IMR-90 (cell line): ENCODE results near the gene NFIA. TPM values are rescaled to one million over a fixed set of nuclear protein-coding genes. Genes with fewer than 3 reads are reported as not detected.
"Not testable (repeated sequence)": the region's sequence is repeated elsewhere in the genome, so short reads cannot be mapped to it uniquely, and the experiment has no call there.

Experiments used
- ATAC-seq: fragments of 200-7000 bp; cut with Tn5 transposase; 2 replicates; pipeline ENCODE4 v1.9.1; 2020; ENCODE audit warnings: low read depth, mild to moderate bottlenecking, moderate library complexity
- BruUV-seq: library from RNA; stranded (reverse); fragments of 400-500 nt; replicated peaks from 2 replicates; lab custom pipeline; 2021; lab: Mats Ljungman, UMichigan
- CTCF ChIA-PET: fragments of 300-600 bp; formaldehyde crosslinking; extraction: SDS; loops from one replicate; lab custom pipeline; 2021; ENCODE audit warnings: antibody characterized with exemption; lab: Yijun Ruan, JAX
- POLR2A ChIA-PET: fragments of 300-600 bp; sonication (Branson Sonifier 250); formaldehyde crosslinking; loops from one replicate; lab custom pipeline; 2022; ENCODE audit warnings: antibody characterized with exemption; ENCODE audit not compliant: unreplicated experiment; lab: Charles Lee
- DNase-seq: peaks from one replicate; pipeline ENCODE4 v3.0.0; 2013
- H2AFZ ChIP-seq: replicated peaks from 2 replicates; pipeline ENCODE3; 2013; ENCODE audit warnings: low read length, mild to moderate bottlenecking; ENCODE audit not compliant: poor library complexity
- H2AK5ac ChIP-seq: 2 replicates; pipeline ENCODE4 v1.6.1; 2013; ENCODE audit warnings: low read depth, low read length, inconsistent platforms
- H2AK9ac ChIP-seq: replicated peaks from 2 replicates; pipeline ENCODE3; 2013; ENCODE audit warnings: mild to moderate bottlenecking, low read depth, low read length, moderate library complexity; ENCODE audit not compliant: poor library complexity
- H2BK120ac ChIP-seq: 2 replicates; pipeline ENCODE4 v1.6.1; 2013; ENCODE audit warnings: low read depth, low read length, inconsistent platforms
- H2BK15ac ChIP-seq: 3 replicates; pipeline ENCODE4 v1.6.1; 2013; ENCODE audit warnings: low read depth, low read length, inconsistent platforms
- H2BK20ac ChIP-seq: 2 replicates; pipeline ENCODE4 v1.6.1; 2013; ENCODE audit warnings: low read depth, mild to moderate bottlenecking, inconsistent platforms, low read length, moderate library complexity
- H2BK5ac ChIP-seq: 2 replicates; pipeline ENCODE4 v1.6.1; 2013; ENCODE audit warnings: mild to moderate bottlenecking, low read depth, low read length, inconsistent platforms; ENCODE audit not compliant: poor library complexity, severe bottlenecking
- H3K14ac ChIP-seq: replicated peaks from 2 replicates; pipeline ENCODE4 v1.6.1; 2013; ENCODE audit warnings: low read depth, low read length, inconsistent platforms
- H3K18ac ChIP-seq: 2 replicates; pipeline ENCODE4 v1.6.1; 2013; ENCODE audit warnings: low read depth, low read length, control low read depth
- H3K23ac ChIP-seq: 2 replicates; pipeline ENCODE4 v1.6.1; 2013; ENCODE audit warnings: low read depth, low read length, inconsistent platforms
- H3K27ac ChIP-seq: 2 replicates; pipeline ENCODE4 v1.5.1; 2013; ENCODE audit warnings: mild to moderate bottlenecking, control low read depth, low read length; ENCODE audit not compliant: insufficient read depth
- H3K27me3 ChIP-seq: 2 replicates; pipeline ENCODE4 v1.6.1; 2013; ENCODE audit warnings: low read length; ENCODE audit not compliant: control insufficient read depth, insufficient read depth
- H3K36me3 ChIP-seq: 2 replicates; pipeline ENCODE4 v1.6.1; 2013; ENCODE audit warnings: low read length, mixed read lengths; ENCODE audit not compliant: control insufficient read depth, insufficient read depth
- H3K4ac ChIP-seq: 2 replicates; pipeline ENCODE4 v1.6.1; 2013; ENCODE audit warnings: low read depth, low read length, inconsistent platforms
- H3K4me1 ChIP-seq: 2 replicates; pipeline ENCODE4 v1.6.1; 2013; ENCODE audit warnings: low read length, mixed read lengths; ENCODE audit not compliant: control insufficient read depth, insufficient read depth
- H3K4me2 ChIP-seq: 2 replicates; pipeline ENCODE4 v1.6.1; 2013; ENCODE audit warnings: low read depth, mild to moderate bottlenecking, control low read depth, low read length, moderate library complexity
- H3K4me3 ChIP-seq: 2 replicates; pipeline ENCODE4 v1.5.1; 2013; ENCODE audit warnings: low read depth, mild to moderate bottlenecking, control low read depth, low read length, moderate library complexity; ENCODE audit not compliant: insufficient read depth
- H3K56ac ChIP-seq: 2 replicates; pipeline ENCODE4 v1.6.1; 2013; ENCODE audit warnings: low read length, inconsistent platforms; ENCODE audit not compliant: insufficient read depth; ENCODE audit errors: extremely low read depth
- H3K79me1 ChIP-seq, 2 experiments: 2 replicates each; pipeline ENCODE4 v1.6.1; 2013; ENCODE audit warnings: low read length in 2 of 2, inconsistent platforms in 1 of 2, low read depth in 1 of 2
- H3K9ac ChIP-seq: 2 replicates; pipeline ENCODE4 v1.6.1; 2013; ENCODE audit warnings: low read depth, low read length, control low read depth
- H3K9me1 ChIP-seq: 2 replicates; pipeline ENCODE4 v1.6.1; 2013; ENCODE audit warnings: low read length, inconsistent platforms; ENCODE audit not compliant: insufficient read depth
- H3K9me3 ChIP-seq: 2 replicates; pipeline ENCODE4 v1.6.1; 2013; ENCODE audit warnings: low read length; ENCODE audit not compliant: control insufficient read depth, insufficient read depth
- H4K20me1 ChIP-seq: 2 replicates; pipeline ENCODE4 v1.6.1; 2013; ENCODE audit warnings: low read length, inconsistent platforms; ENCODE audit not compliant: insufficient read depth
- H4K5ac ChIP-seq: 2 replicates; pipeline ENCODE4 v1.6.1; 2013; ENCODE audit warnings: mild to moderate bottlenecking, low read depth, low read length, control low read depth
- H4K8ac ChIP-seq, 2 experiments: 2 replicates each; pipeline ENCODE4 v1.6.1; 2013; ENCODE audit warnings: low read depth in 2 of 2, low read length in 2 of 2, control low read depth in 1 of 2, inconsistent platforms in 1 of 2
- H4K91ac ChIP-seq: 2 replicates; pipeline ENCODE4 v1.6.1; 2013; ENCODE audit warnings: low read depth, low read length, inconsistent platforms; ENCODE audit not compliant: insufficient read depth
- BHLHE40 ChIP-seq: fragments of 150-350 bp; IDR thresholded peaks from 2 replicates; pipeline ENCODE4 v1.6.1; 2016; ENCODE audit warnings: mild to moderate bottlenecking, low read depth, low read length
- CEBPB ChIP-seq: IDR thresholded peaks from 2 replicates; pipeline ENCODE4 v1.6.1; 2012; ENCODE audit warnings: low read depth, low read length, improper control_type of control experiment
- FOS ChIP-seq: fragments of 150-350 bp; IDR thresholded peaks from 2 replicates; pipeline ENCODE4 v1.6.1; 2016; ENCODE audit warnings: low read depth, low read length
- MAFK ChIP-seq: IDR thresholded peaks from 2 replicates; pipeline ENCODE4 v1.6.1; 2012; ENCODE audit warnings: low read depth, low read length, improper control_type of control experiment
- MXI1 ChIP-seq: IDR thresholded peaks from 2 replicates; pipeline ENCODE4 v1.6.1; 2012; ENCODE audit warnings: low read depth, mild to moderate bottlenecking, low read length, moderate library complexity, borderline replicate concordance
- NFE2L2 ChIP-seq: fragments of 150-350 bp; IDR thresholded peaks from 2 replicates; pipeline ENCODE4 v1.6.1; 2016; ENCODE audit warnings: low read depth, mild to moderate bottlenecking, low read length
- POLR2A ChIP-seq: IDR thresholded peaks from 2 replicates; pipeline ENCODE4 v1.6.1; 2012; ENCODE audit warnings: mild to moderate bottlenecking, low read depth, low read length
- WGBS, 2 experiments: methylation state at CpG; one replicate each; pipeline versions ENCODE4 v1.1.5 to v1.1.7; 2013; ENCODE audit warnings: missing lambda C conversion rate in 2 of 2; ENCODE audit not compliant: insufficient read length in 1 of 2; ENCODE audit errors: extremely low coverage in 2 of 2; 5-methylcytosine and 5-hydroxymethylcytosine counted together
- dilution Hi-C: fragments of 300-500 bp; cut with HindIII; formaldehyde crosslinking; loops from one replicate; pipeline ENCODE4 v1.14.3; 2018; ENCODE audit warnings: low sequenced_read_pairs; ENCODE audit not compliant: unreplicated experiment
- in situ Hi-C: fragments of 300-500 bp; cut with MboI; formaldehyde crosslinking; loops from 3 replicates; pipeline ENCODE4 v1.14.3; 2019; ENCODE audit warnings: low sequenced_read_pairs, inconsistent platforms, mixed read lengths
- intact Hi-C: fragments of 100-400 bp; cut with micrococcal nuclease; formaldehyde crosslinking; loops from 2 replicates; pipeline ENCODE4 v1.10.0; 2022
- polyA plus RNA-seq, 3 experiments: library from polyadenylated mRNA; depleted of rRNA; stranded (reverse); fragments of >200 nt; gene quantifications; 2 replicates each; pipeline ENCODE4 v1.2.3, GENCODE V29; 2012; ENCODE audit warnings: low replicate concordance in 1 of 3
- total RNA-seq: library from RNA; depleted of rRNA; stranded (reverse); fragments of >200 nt; gene quantifications from 2 replicates; pipeline ENCODE4 v1.2.3, GENCODE V29; 2012

NFIA gene
- total and polyA plus RNA-seq, 2 of the 4 experiments (the other 2 are of a cell fraction), result 1.6 to 2.2 TPM

GRCh38 chr1:61463220-61463619 is 380.9 kb downstream of the NFIA start:
- Histone ChIP-seq H4K8ac (no peak overlapping the region), H4K5ac (no peak overlapping the region), H3K27ac (no peak overlapping the region), H3K9me3 (no peaks in the 10 kb centered on the region), H3K79me1 (no peaks in the 10 kb centered on the region), H3K4me2 (no peak overlapping the region), H4K91ac (no peak overlapping the region), H4K20me1 (no peaks in the 10 kb centered on the region), H2AK5ac (no peak overlapping the region), H2AFZ (no peak overlapping the region), H2BK20ac (no peak overlapping the region), H3K4me1 (no peaks in the 10 kb centered on the region), H3K14ac (no peak overlapping the region), H3K18ac (no peak overlapping the region), H3K27me3 (no peaks in the 10 kb centered on the region), H2BK15ac (no peak overlapping the region), H3K4ac (no peak overlapping the region), H3K36me3 (no peaks in the 10 kb centered on the region), H2AK9ac (no peak overlapping the region), H3K4me3 (no peak overlapping the region), H3K9ac (no peak overlapping the region), H3K9me1 (no peaks in the 10 kb centered on the region), H2BK5ac (no peak overlapping the region), H3K56ac (no peak overlapping the region), H2BK120ac (no peak overlapping the region), H3K23ac (no peak overlapping the region)
- BruUV-seq, result no TSS peak
- DNase-seq (no peak), ATAC-seq (no peak)
- intact Hi-C loops, result no loop called here
- in situ Hi-C loops, result no loop called here
- ChIA-PET POLR2A (no interaction called here), CTCF (no interaction called here)
- dilution Hi-C loops, result no loop called here
- no CpG with 5 or more reads among the region's 4 CpGs for WGBS, 2 experiments
- TF ChIP-seq BHLHE40, result no peak
- TF ChIP-seq FOS, result no peak
- TF ChIP-seq POLR2A, result no peak
- no peak for TF ChIP-seq MXI1
- no peak for TF ChIP-seq NFE2L2
- no peak for TF ChIP-seq MAFK
- no peak for TF ChIP-seq CEBPB

DNA sequence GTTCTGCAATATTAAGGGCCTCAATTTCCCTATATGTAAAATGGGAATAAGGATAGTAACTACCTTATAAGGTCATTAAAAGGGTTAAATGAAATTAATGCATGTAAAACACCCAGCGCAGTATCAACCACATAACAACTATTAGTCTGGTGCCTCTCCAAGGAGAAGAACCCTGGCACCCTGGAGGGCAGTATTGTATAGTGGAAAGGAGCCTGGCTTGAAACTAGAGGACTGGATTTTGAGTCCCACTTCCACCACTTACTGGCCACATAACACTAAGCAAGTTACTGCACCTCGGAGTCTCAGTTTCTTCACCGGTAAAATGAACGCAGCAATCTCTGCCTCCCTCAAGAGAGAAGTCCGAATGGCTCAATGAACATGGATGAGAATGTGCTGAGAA is 385.5 kb downstream of the NFIA start:
- H3K79me1 ChIP-seq, H3K4me2 ChIP-seq, H3K27me3 ChIP-seq, H2BK5ac ChIP-seq, POLR2A ChIA-PET, H4K20me1 ChIP-seq, H3K4me1 ChIP-seq, H4K5ac ChIP-seq, H3K18ac ChIP-seq, H2AK5ac ChIP-seq, CTCF ChIA-PET, H2BK15ac ChIP-seq, H3K9ac ChIP-seq, H3K56ac ChIP-seq, H4K8ac ChIP-seq, BruUV-seq, in situ Hi-C loops, DNase-seq, H3K4ac ChIP-seq, H2AK9ac ChIP-seq, H2BK120ac ChIP-seq, dilution Hi-C loops, H3K9me1 ChIP-seq, H4K91ac ChIP-seq, H2BK20ac ChIP-seq, ATAC-seq, H2AFZ ChIP-seq, H3K4me3 ChIP-seq, H3K9me3 ChIP-seq, H3K36me3 ChIP-seq, H3K27ac ChIP-seq, H3K23ac ChIP-seq, H3K14ac ChIP-seq: not testable (repeated sequence)
- WGBS, 2 experiments, result no CpG with 5 or more reads among the region's 5 CpGs
- intact Hi-C loops, result loop anchor here (5.0 kb wide), 1 partner anchor 384 kb away; no protein-coding TSS in a partner anchor
